HUES48 (cell line): ENCODE data around the gene SOX6.

ENCODE experiments used
- H3K27ac ChIP-seq: one replicate; pipeline ENCODE4 v1.7.0; 2013; ENCODE audit warnings: low read depth, low read length, inconsistent platforms
- H3K27me3 ChIP-seq: 2 replicates; pipeline ENCODE4 v1.6.1; 2013; ENCODE audit warnings: mild to moderate bottlenecking, low read length; ENCODE audit not compliant: control insufficient read depth, insufficient read depth
- H3K36me3 ChIP-seq: 2 replicates; pipeline ENCODE4 v1.6.1; 2013; ENCODE audit warnings: low read length; ENCODE audit not compliant: control insufficient read depth, insufficient read depth
- H3K4me1 ChIP-seq: 2 replicates; pipeline ENCODE4 v1.6.1; 2013; ENCODE audit warnings: mild to moderate bottlenecking, low read length; ENCODE audit not compliant: control insufficient read depth, insufficient read depth
- H3K4me3 ChIP-seq: 2 replicates; pipeline ENCODE4 v1.5.1; 2013; ENCODE audit warnings: mild to moderate bottlenecking, low read depth, low read length
- H3K9ac ChIP-seq: 2 replicates; pipeline ENCODE4 v1.6.1; 2013; ENCODE audit warnings: mild to moderate bottlenecking, low read depth, low read length, moderate library complexity
- H3K9me3 ChIP-seq: 2 replicates; pipeline ENCODE4 v1.6.1; 2013; ENCODE audit warnings: low read length; ENCODE audit not compliant: control insufficient read depth, insufficient read depth

The SOX6 gene

GRCh38 chr11:15942936-15943335 is 413.4 kb downstream of the SOX6 start:
- Histone ChIP-seq H3K9ac (no peak overlapping the region), H3K36me3 (no peaks in the 10 kb centered on the region), H3K4me3 (no peak overlapping the region), H3K27ac (no peak overlapping the region), H3K4me1 (no peaks in the 10 kb centered on the region), H3K9me3 (no peaks in the 10 kb centered on the region), H3K27me3 (peaks cover 14% of the 10 kb centered on the region)

GRCh38 chr11:15942126-15942525 is 414.2 kb downstream of the SOX6 start:
- Histone ChIP-seq H3K36me3 (no peaks in the 10 kb centered on the region), H3K4me1 (no peaks in the 10 kb centered on the region), H3K27me3 (peaks cover 14% of the 10 kb centered on the region), H3K9me3 (no peaks in the 10 kb centered on the region), H3K9ac (no peak overlapping the region), H3K27ac (no peak overlapping the region), H3K4me3 (no peak overlapping the region)

- no peak overlapping the region for H3K27ac ChIP-seq
- H3K9me3 ChIP-seq, result no peaks in the 10 kb centered on the region
- no peak overlapping the region for H3K9ac ChIP-seq
- peaks cover 14% of the 10 kb centered on the region for H3K27me3 ChIP-seq
- H3K4me3 ChIP-seq, result no peak overlapping the region; the same call in 1 of the 2 replicates
- H3K36me3 ChIP-seq, result no peaks in the 10 kb centered on the region
- no peaks in the 10 kb centered on the region for H3K4me1 ChIP-seq
Observed at GRCh38 chr11:15941206-15941770, 415.1 kb downstream of the SOX6 start.

GRCh38 chr11:15940462-15941205 is 415.7 kb downstream of the SOX6 start:
- no peaks in the 10 kb centered on the region for H3K36me3 ChIP-seq
- H3K4me3 ChIP-seq, result no peak overlapping the region
- H3K9me3 ChIP-seq, result no peaks in the 10 kb centered on the region
- H3K9ac ChIP-seq, result no peak overlapping the region
- no peaks in the 10 kb centered on the region for H3K4me1 ChIP-seq
- H3K27ac ChIP-seq, result no peak overlapping the region
- H3K27me3 ChIP-seq, result peaks cover 14% of the 10 kb centered on the region

- Histone ChIP-seq H3K27me3 (peaks cover 14% of the 10 kb centered on the region), H3K4me1 (no peaks in the 10 kb centered on the region), H3K9ac (no peak overlapping the region), H3K4me3 (no peak overlapping the region), H3K36me3 (no peaks in the 10 kb centered on the region), H3K9me3 (no peaks in the 10 kb centered on the region), H3K27ac (no peak overlapping the region)
Observed at GRCh38 chr11:15938983-15939382, 417.4 kb downstream of the SOX6 start.

- Histone ChIP-seq H3K4me3 (no peak overlapping the region), H3K36me3 (no peaks in the 10 kb centered on the region), H3K27ac (no peak overlapping the region), H3K9ac (no peak overlapping the region), H3K9me3 (no peaks in the 10 kb centered on the region), H3K4me1 (no peaks in the 10 kb centered on the region), H3K27me3 (peaks cover 14% of the 10 kb centered on the region)
Observed at GRCh38 chr11:15938121-15938611, 418.2 kb downstream of the SOX6 start.

- no peaks in the 10 kb centered on the region for H3K9me3 ChIP-seq
- H3K27ac ChIP-seq, result no peak overlapping the region
- no peak overlapping the region for H3K4me3 ChIP-seq
- H3K36me3 ChIP-seq, result no peaks in the 10 kb centered on the region
- peaks cover 14% of the 10 kb centered on the region for H3K27me3 ChIP-seq
- no peaks in the 10 kb centered on the region for H3K4me1 ChIP-seq
- no peak overlapping the region for H3K9ac ChIP-seq
Observed at GRCh38 chr11:15937601-15938120, 418.7 kb downstream of the SOX6 start.

GRCh38 chr11:15936011-15936410 is 420.3 kb downstream of the SOX6 start:
- Histone ChIP-seq H3K4me1 (no peaks in the 10 kb centered on the region), H3K9ac (no peak overlapping the region), H3K36me3 (no peaks in the 10 kb centered on the region), H3K27me3 (no peaks in the 10 kb centered on the region), H3K4me3 (no peak overlapping the region), H3K27ac (no peak overlapping the region), H3K9me3 (no peaks in the 10 kb centered on the region)

- Histone ChIP-seq H3K27me3 (no peaks in the 10 kb centered on the region), H3K4me1 (no peaks in the 10 kb centered on the region), H3K36me3 (no peaks in the 10 kb centered on the region), H3K4me3 (no peak overlapping the region), H3K9ac (no peak overlapping the region), H3K9me3 (no peaks in the 10 kb centered on the region), H3K27ac (no peak overlapping the region)
Observed at GRCh38 chr11:15935373-15935772, 421.0 kb downstream of the SOX6 start.

GRCh38 chr11:15933886-15934625 is 422.3 kb downstream of the SOX6 start:
- H3K27ac ChIP-seq, result no peak overlapping the region
- H3K27me3 ChIP-seq, result no peaks in the 10 kb centered on the region
- no peaks in the 10 kb centered on the region for H3K36me3 ChIP-seq
- no peak overlapping the region for H3K4me3 ChIP-seq
- H3K9me3 ChIP-seq, result no peaks in the 10 kb centered on the region
- no peaks in the 10 kb centered on the region for H3K4me1 ChIP-seq
- H3K9ac ChIP-seq, result no peak overlapping the region

GRCh38 chr11:15932417-15932816 is 423.9 kb downstream of the SOX6 start:
- Histone ChIP-seq H3K4me3 (no peak overlapping the region), H3K9ac (no peak overlapping the region), H3K36me3 (no peaks in the 10 kb centered on the region), H3K9me3 (no peaks in the 10 kb centered on the region), H3K4me1 (no peaks in the 10 kb centered on the region), H3K27ac (no peak overlapping the region), H3K27me3 (no peaks in the 10 kb centered on the region)
